Astrocyte (in vitro differentiated cells and primary cell): ENCODE data around the gene PPY. TPM values are rescaled to one million over a fixed set of nuclear protein-coding genes. Genes with fewer than 3 reads are reported as not detected.
"Not testable (repeated sequence)": the region's sequence is repeated elsewhere in the genome, so short reads cannot be mapped to it uniquely, and the experiment has no call there.

Experiments
- DNase-seq: peaks from one replicate; pipeline ENCODE4 v3.0.0-alpha.2; 2010; ENCODE audit warnings: low read depth
- FAIRE-seq: peaks from 2 replicates; lab custom pipeline; 2011; peaks lifted over from hg19 to GRCh38; lab: Jason Lieb, UNC
- H2AFZ ChIP-seq: 2 replicates; pipeline ENCODE4 v1.6.0; 2012; ENCODE audit warnings: low read depth, low read length, inconsistent platforms
- H3K27ac ChIP-seq: 2 replicates; pipeline ENCODE4 v1.5.1; 2011; ENCODE audit warnings: low read depth, low read length, inconsistent platforms
- H3K27me3 ChIP-seq: 2 replicates; pipeline ENCODE4 v1.6.0; 2011; ENCODE audit warnings: low read length, inconsistent platforms; ENCODE audit not compliant: insufficient read depth
- H3K36me3 ChIP-seq: 2 replicates; pipeline ENCODE4 v1.5.1; 2011; ENCODE audit warnings: low read length, inconsistent platforms; ENCODE audit not compliant: insufficient read depth
- H3K4me1 ChIP-seq: 2 replicates; pipeline ENCODE4 v1.5.1; 2011; ENCODE audit warnings: low read length, inconsistent platforms; ENCODE audit not compliant: insufficient read depth
- H3K4me2 ChIP-seq: 2 replicates; pipeline ENCODE4 v1.6.0; 2012; ENCODE audit warnings: low read length, inconsistent platforms
- H3K4me3 ChIP-seq: 2 replicates; pipeline ENCODE4 v1.5.1; 2011; ENCODE audit warnings: low read depth, mild to moderate bottlenecking, low read length, inconsistent platforms; ENCODE audit not compliant: insufficient read depth
- H3K79me2 ChIP-seq: 2 replicates; pipeline ENCODE4 v1.6.0; 2012; ENCODE audit warnings: mild to moderate bottlenecking, low read length, inconsistent platforms; ENCODE audit not compliant: insufficient read depth
- H3K9ac ChIP-seq: 2 replicates; pipeline ENCODE4 v1.6.0; 2012; ENCODE audit warnings: mild to moderate bottlenecking, low read length, inconsistent platforms
- H3K9me3 ChIP-seq: 2 replicates; pipeline ENCODE4 v1.5.1; 2012; ENCODE audit warnings: low read depth, mild to moderate bottlenecking, low read length, inconsistent platforms; ENCODE audit not compliant: insufficient read depth
- H4K20me1 ChIP-seq: 2 replicates; pipeline ENCODE4 v1.6.0; 2012; ENCODE audit warnings: low read length, inconsistent platforms; ENCODE audit not compliant: insufficient read depth
- H3K27ac Mint-ChIP-seq: one replicate; pipeline ENCODE4 v1.8.0; 2021; ENCODE audit warnings: mild to moderate bottlenecking, mixed read lengths; ENCODE audit not compliant: unreplicated experiment
- H3K27me3 Mint-ChIP-seq: one replicate; pipeline ENCODE4 v1.8.0; 2021; ENCODE audit warnings: low read depth, mixed read lengths; ENCODE audit not compliant: unreplicated experiment
- H3K36me3 Mint-ChIP-seq: one replicate; pipeline ENCODE4 v1.8.0; 2021; ENCODE audit warnings: low read depth, mixed read lengths; ENCODE audit not compliant: unreplicated experiment
- H3K4me1 Mint-ChIP-seq: one replicate; pipeline ENCODE4 v1.8.0; 2021; ENCODE audit warnings: low read depth, mixed read lengths; ENCODE audit not compliant: unreplicated experiment
- H3K4me3 Mint-ChIP-seq: one replicate; pipeline ENCODE4 v1.8.0; 2021; ENCODE audit warnings: mild to moderate bottlenecking, moderate library complexity, mixed read lengths; ENCODE audit not compliant: unreplicated experiment
- H3K9me3 Mint-ChIP-seq: one replicate; pipeline ENCODE4 v1.8.0; 2021; ENCODE audit warnings: mild to moderate bottlenecking, mixed read lengths; ENCODE audit not compliant: unreplicated experiment
- EZH2 ChIP-seq: IDR thresholded peaks from 2 replicates; pipeline ENCODE4 v1.6.1; 2012; ENCODE audit warnings: mild to moderate bottlenecking, low read length, inconsistent platforms; ENCODE audit not compliant: insufficient read depth
- total RNA-seq: library from RNA; stranded (reverse); gene quantifications from 2 replicates; pipeline ENCODE4 v1.2.1, GENCODE V29; 2021
- TF ChIP-seq, protein P1 (sequence below): IDR thresholded peaks from 2 replicates; pipeline ENCODE4 v1.5.1; 2011; ENCODE audit warnings: low read depth, mild to moderate bottlenecking, inconsistent platforms, low read length, moderate library complexity; ENCODE audit not compliant: insufficient read depth

Gene PPY
- total RNA-seq, 1 donor from 2014 or later = not detected

GRCh38 chr17:43931062-43931571 is 11.2 kb downstream of the PPY start:
- no peak overlapping the region for H3K27ac Mint-ChIP-seq
- no peaks in the 10 kb centered on the region for H3K36me3 Mint-ChIP-seq
- peaks cover 33% of the 10 kb centered on the region for H3K27me3 Mint-ChIP-seq
- H3K36me3 ChIP-seq = no peaks in the 10 kb centered on the region
- no peak for TF ChIP-seq EZH2
- TF ChIP-seq, protein P1, sequence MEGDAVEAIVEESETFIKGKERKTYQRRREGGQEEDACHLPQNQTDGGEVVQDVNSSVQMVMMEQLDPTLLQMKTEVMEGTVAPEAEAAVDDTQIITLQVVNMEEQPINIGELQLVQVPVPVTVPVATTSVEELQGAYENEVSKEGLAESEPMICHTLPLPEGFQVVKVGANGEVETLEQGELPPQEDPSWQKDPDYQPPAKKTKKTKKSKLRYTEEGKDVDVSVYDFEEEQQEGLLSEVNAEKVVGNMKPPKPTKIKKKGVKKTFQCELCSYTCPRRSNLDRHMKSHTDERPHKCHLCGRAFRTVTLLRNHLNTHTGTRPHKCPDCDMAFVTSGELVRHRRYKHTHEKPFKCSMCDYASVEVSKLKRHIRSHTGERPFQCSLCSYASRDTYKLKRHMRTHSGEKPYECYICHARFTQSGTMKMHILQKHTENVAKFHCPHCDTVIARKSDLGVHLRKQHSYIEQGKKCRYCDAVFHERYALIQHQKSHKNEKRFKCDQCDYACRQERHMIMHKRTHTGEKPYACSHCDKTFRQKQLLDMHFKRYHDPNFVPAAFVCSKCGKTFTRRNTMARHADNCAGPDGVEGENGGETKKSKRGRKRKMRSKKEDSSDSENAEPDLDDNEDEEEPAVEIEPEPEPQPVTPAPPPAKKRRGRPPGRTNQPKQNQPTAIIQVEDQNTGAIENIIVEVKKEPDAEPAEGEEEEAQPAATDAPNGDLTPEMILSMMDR = no peak
- H3K9me3 Mint-ChIP-seq = peaks cover 2% of the 10 kb centered on the region
- DNase-seq (no peak), FAIRE-seq (no peak)
- H3K79me2 ChIP-seq = no peaks in the 10 kb centered on the region
- H3K4me3 ChIP-seq = no peak overlapping the region
- no peak overlapping the region for H3K4me2 ChIP-seq
- H3K4me1 ChIP-seq = no peaks in the 10 kb centered on the region
- no peak overlapping the region for H3K27ac ChIP-seq
- peaks cover 4% of the 10 kb centered on the region for H3K4me1 Mint-ChIP-seq
- H2AFZ ChIP-seq = no peak overlapping the region
- H3K9ac ChIP-seq = no peak overlapping the region
- peaks cover 28% of the 10 kb centered on the region for H3K27me3 ChIP-seq
- no peaks in the 10 kb centered on the region for H4K20me1 ChIP-seq
- no peak overlapping the region for H3K4me3 Mint-ChIP-seq
- no peaks in the 10 kb centered on the region for H3K9me3 ChIP-seq

DNA sequence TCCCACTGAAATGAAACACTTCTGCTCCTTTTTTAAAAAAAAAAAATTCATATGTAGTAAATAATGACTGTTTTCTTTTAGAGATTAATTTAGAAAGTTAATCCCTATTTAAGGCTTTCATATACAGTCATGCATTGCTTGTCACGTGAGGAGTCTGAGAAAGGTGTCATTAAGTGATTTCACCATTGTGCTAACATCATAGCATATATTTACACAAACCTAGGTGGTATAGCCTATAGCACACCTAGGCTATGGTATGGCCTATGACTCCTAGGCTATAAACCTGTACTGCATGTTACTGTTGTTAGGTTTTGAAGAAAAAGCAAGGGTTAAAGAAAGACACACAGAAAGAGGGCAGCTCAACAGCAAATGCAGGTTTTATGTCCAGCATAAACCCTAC is 13.7 kb downstream of the PPY start:
- Mint-ChIP-seq H3K27ac (no peak overlapping the region), H3K4me1 (peaks cover 4% of the 10 kb centered on the region), H3K36me3 (no peaks in the 10 kb centered on the region), H3K4me3 (no peak overlapping the region), H3K27me3 (peaks cover 49% of the 10 kb centered on the region), H3K9me3 (peaks cover 9% of the 10 kb centered on the region)
- Histone ChIP-seq H3K27ac (no peak overlapping the region), H3K79me2 (no peaks in the 10 kb centered on the region), H3K4me3 (no peak overlapping the region), H3K4me2 (no peak overlapping the region), H3K36me3 (no peaks in the 10 kb centered on the region), H4K20me1 (no peaks in the 10 kb centered on the region), H2AFZ (no peak overlapping the region), H3K27me3 (peaks cover 46% of the 10 kb centered on the region), H3K4me1 (no peaks in the 10 kb centered on the region), H3K9ac (no peak overlapping the region), H3K9me3 (no peaks in the 10 kb centered on the region)
- no peak for FAIRE-seq
- TF ChIP-seq, protein P1 = no peak
- TF ChIP-seq EZH2 = no peak
- DNase-seq = no peak

- not testable (repeated sequence) for H4K20me1 ChIP-seq, H3K4me1 Mint-ChIP-seq, H3K9me3 ChIP-seq, DNase-seq, H3K4me2 ChIP-seq, H3K36me3 Mint-ChIP-seq, H3K27ac Mint-ChIP-seq, H2AFZ ChIP-seq, FAIRE-seq, H3K4me3 ChIP-seq, H3K9ac ChIP-seq, H3K27ac ChIP-seq, H3K79me2 ChIP-seq, H3K4me1 ChIP-seq, H3K36me3 ChIP-seq
- H3K4me3 Mint-ChIP-seq = peak overlapping the region; percentile 34
- peaks cover 52% of the 10 kb centered on the region for H3K27me3 ChIP-seq
- peaks cover 55% of the 10 kb centered on the region for H3K27me3 Mint-ChIP-seq
- peaks cover 11% of the 10 kb centered on the region for H3K9me3 Mint-ChIP-seq
Observed at GRCh38 chr17:43927929-43928328, 14.3 kb downstream of the PPY start.
